Measurements from ENCODE around the gene CHD5. TPM values are rescaled to one million over a fixed set of nuclear protein-coding genes. Genes with fewer than 3 reads are reported as not detected.

The CHD5 gene
- total RNA-seq, 1 experiment from 2014 or later: 62.9 TPM

DNA sequence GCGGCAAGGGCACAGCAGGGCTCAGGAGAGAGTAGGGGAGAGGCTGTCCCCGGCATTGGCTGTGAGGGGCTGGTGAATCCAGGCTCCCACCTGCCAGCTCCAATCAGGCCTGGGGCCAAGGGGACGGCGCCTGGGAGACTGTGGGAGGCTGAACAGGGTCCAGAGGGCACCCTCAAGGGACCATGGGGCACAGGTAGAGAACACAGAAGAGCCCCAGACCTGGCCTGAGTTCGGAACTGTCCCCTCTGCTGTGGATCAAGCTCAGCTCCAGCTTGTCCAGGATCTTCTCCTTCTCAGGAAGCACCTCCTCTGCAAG, 67.5 kb downstream of the CHD5 start:
- in situ Hi-C loops (cut with HindIII; ENCODE audit: low pct_unique_long_range_greater_than_20kb, low sequenced_read_pairs): no loop called here
- BruUV-seq (replicated peaks): no TSS peak

DNA sequence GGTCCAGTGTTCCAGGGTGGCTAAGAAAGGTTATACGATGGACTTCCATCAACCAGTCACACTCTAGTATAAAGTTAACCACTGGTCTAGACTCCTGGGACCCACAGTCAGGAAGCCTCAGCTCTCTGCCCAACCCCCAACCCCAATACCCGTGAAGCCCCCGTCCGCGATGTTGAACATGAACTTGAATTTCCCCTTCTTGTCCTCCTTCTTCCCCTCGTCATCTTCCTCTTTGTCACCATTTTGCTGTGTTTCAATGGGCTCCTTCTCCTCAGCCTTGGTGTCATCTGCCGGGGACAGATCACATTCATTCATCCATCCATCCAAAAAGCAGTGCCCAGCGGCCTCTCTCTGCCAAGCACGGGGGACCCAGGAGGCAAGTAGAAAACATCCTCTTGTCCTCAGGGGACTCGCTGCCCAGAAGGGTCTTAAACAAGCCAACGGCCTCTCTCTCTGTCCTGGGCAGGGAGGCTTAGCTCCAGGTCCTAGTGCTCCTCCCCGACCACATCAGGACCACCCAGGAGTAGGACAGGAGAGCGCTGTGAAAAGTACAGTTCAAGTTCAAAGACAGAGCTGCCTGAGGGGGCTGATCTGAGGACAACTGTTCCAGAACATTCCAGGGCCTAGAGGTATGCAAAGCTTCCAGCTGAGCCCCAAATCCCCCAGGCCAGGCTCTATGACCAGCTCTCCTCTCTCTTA, 68.0 kb downstream of the CHD5 start:
- H3K36me3 ChIP-seq (ENCODE audit: control insufficient read depth, insufficient read depth, low read length): no peaks in the 10 kb centered on the region
- CTCF ChIA-PET: no interaction called here
- POLR2A ChIA-PET: no interaction called here
- H3K4me1 ChIP-seq (ENCODE audit: control insufficient read depth, insufficient read depth, low read length): peaks cover 5% of the 10 kb centered on the region; the same call in 1 of the 2 replicates
- no peak overlapping the region for H3K27ac ChIP-seq (ENCODE audit: low read length)
- peaks cover 6% of the 10 kb centered on the region for H3K9me3 ChIP-seq (ENCODE audit: control insufficient read depth, insufficient read depth, low read depth, low read length)
- in situ Hi-C loops (cut with HindIII; ENCODE audit: low pct_unique_long_range_greater_than_20kb, low sequenced_read_pairs) (no loop called here), intact Hi-C loops (cut with micrococcal nuclease; ENCODE audit: unreplicated experiment) (no loop called here)
- no peak overlapping the region for H3K4me3 ChIP-seq (ENCODE audit: low read depth in 2 of 2, low read length in 2 of 2)
- no peak for DNase-seq (ENCODE audit: low read depth, low spot score)
- TF ChIP-seq POLR2AphosphoS5 (IDR thresholded peaks at IDR 0.05; ENCODE audit: low read depth, low read length) (no peak), REST (IDR thresholded peaks at IDR 0.05; ENCODE audit: insufficient read depth in 1 of 2, low read depth in 2 of 2, low read length in 1 of 2) (no peak), TCF7L2 (IDR thresholded peaks at IDR 0.05; ENCODE audit: low read depth, low read length) (no peak), SIN3A (IDR thresholded peaks at IDR 0.05; ENCODE audit: borderline replicate concordance, insufficient read depth, low read depth, low read length) (no peak)
- TF ChIP-seq, protein P1, sequence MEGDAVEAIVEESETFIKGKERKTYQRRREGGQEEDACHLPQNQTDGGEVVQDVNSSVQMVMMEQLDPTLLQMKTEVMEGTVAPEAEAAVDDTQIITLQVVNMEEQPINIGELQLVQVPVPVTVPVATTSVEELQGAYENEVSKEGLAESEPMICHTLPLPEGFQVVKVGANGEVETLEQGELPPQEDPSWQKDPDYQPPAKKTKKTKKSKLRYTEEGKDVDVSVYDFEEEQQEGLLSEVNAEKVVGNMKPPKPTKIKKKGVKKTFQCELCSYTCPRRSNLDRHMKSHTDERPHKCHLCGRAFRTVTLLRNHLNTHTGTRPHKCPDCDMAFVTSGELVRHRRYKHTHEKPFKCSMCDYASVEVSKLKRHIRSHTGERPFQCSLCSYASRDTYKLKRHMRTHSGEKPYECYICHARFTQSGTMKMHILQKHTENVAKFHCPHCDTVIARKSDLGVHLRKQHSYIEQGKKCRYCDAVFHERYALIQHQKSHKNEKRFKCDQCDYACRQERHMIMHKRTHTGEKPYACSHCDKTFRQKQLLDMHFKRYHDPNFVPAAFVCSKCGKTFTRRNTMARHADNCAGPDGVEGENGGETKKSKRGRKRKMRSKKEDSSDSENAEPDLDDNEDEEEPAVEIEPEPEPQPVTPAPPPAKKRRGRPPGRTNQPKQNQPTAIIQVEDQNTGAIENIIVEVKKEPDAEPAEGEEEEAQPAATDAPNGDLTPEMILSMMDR (IDR thresholded peaks at IDR 0.05): no peak
- ATAC-seq: no peak
- H3K27me3 ChIP-seq (ENCODE audit: control insufficient read depth, insufficient read depth, low read length): no peaks in the 10 kb centered on the region
- no TSS peak for BruUV-seq (replicated peaks)

More for the DNA sequence above, 67.5 kb downstream of the CHD5 start:
- no peak overlapping the region for H3K4me3 ChIP-seq (ENCODE audit: low read depth in 2 of 2, low read length in 2 of 2)
- peaks cover 5% of the 10 kb centered on the region; the same call in 1 of the 2 replicates for H3K4me1 ChIP-seq (ENCODE audit: control insufficient read depth, insufficient read depth, low read length)
- CTCF ChIA-PET: no interaction called here
- peaks cover 11% of the 10 kb centered on the region for H3K9me3 ChIP-seq (ENCODE audit: control insufficient read depth, insufficient read depth, low read depth, low read length)
- POLR2A ChIA-PET: no interaction called here
- intact Hi-C loops (cut with micrococcal nuclease; ENCODE audit: unreplicated experiment): no loop called here
- no peaks in the 10 kb centered on the region for H3K27me3 ChIP-seq (ENCODE audit: control insufficient read depth, insufficient read depth, low read length)
- TF ChIP-seq REST (IDR thresholded peaks at IDR 0.05; ENCODE audit: insufficient read depth in 1 of 2, low read depth in 2 of 2, low read length in 1 of 2) (no peak), SIN3A (IDR thresholded peaks at IDR 0.05; ENCODE audit: borderline replicate concordance, insufficient read depth, low read depth, low read length) (no peak), POLR2AphosphoS5 (IDR thresholded peaks at IDR 0.05; ENCODE audit: low read depth, low read length) (no peak), TCF7L2 (IDR thresholded peaks at IDR 0.05; ENCODE audit: low read depth, low read length) (no peak)
- TF ChIP-seq, protein P1 (IDR thresholded peaks at IDR 0.05): no peak
- H3K36me3 ChIP-seq (ENCODE audit: control insufficient read depth, insufficient read depth, low read length): no peaks in the 10 kb centered on the region
- no peak overlapping the region for H3K27ac ChIP-seq (ENCODE audit: low read length)
- ATAC-seq (no peak), DNase-seq (ENCODE audit: low read depth, low spot score) (no peak)
